Putamen (tissue), 1 donor: ENCODE measurements around the gene SMIM9.
A peak's percentile ranks its signal among the peaks of the same experiment; 100 is the strongest.

Source experiments
- DNase-seq: peaks from one replicate; pipeline ENCODE4 v3.0.0-alpha.2; 2016; ENCODE audit warnings: low spot score

SMIM9 gene

GRCh38 chrX:154815274-154815818 lies 19.1 kb downstream of the SMIM9 start:
- no peak for DNase-seq

- no peak for DNase-seq
Observed at GRCh38 chrX:154813801-154814200, 20.7 kb downstream of the SMIM9 start.

- DNase-seq = no peak
Observed at GRCh38 chrX:154812341-154813101, 21.9 kb downstream of the SMIM9 start.

DNA sequence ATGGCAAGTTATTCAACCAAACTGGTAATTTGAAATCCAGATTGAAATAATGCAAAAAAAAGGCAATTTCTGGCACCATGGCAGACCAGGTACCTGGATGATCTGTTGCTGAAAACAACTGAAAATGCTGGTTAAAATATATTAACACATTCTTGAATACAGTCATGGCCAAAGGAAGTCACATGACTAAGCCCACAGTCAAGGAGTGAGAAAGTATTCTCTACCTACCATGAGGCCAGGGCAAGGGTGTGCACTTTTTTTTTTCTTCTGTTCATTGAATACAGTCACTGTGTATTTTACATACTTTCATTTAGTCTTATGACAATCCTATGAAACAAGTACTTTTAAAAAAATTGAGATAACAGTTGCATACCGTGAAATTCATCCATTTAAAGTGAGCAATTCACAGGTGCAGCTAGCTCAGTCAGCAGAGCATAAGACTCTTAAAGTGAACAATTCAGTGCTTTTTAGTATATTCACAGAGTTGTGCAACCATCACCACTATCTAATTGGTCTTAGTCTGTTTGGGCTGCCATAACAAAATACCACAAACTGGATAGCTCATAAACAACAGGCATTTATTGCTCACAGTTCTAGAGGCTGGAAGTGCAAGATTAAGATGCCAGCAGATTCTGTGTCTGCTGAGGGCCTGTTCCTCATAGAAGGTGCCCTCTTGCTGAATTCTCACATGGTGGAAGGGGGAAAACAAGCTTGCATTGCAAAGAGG lies 24.4 kb downstream of the SMIM9 start:
- no peak for DNase-seq

GRCh38 chrX:154806837-154807501 lies 27.5 kb downstream of the SMIM9 start:
- no peak for DNase-seq

- DNase-seq = no peak
Observed at GRCh38 chrX:154805696-154806091, 28.8 kb downstream of the SMIM9 start.

DNA sequence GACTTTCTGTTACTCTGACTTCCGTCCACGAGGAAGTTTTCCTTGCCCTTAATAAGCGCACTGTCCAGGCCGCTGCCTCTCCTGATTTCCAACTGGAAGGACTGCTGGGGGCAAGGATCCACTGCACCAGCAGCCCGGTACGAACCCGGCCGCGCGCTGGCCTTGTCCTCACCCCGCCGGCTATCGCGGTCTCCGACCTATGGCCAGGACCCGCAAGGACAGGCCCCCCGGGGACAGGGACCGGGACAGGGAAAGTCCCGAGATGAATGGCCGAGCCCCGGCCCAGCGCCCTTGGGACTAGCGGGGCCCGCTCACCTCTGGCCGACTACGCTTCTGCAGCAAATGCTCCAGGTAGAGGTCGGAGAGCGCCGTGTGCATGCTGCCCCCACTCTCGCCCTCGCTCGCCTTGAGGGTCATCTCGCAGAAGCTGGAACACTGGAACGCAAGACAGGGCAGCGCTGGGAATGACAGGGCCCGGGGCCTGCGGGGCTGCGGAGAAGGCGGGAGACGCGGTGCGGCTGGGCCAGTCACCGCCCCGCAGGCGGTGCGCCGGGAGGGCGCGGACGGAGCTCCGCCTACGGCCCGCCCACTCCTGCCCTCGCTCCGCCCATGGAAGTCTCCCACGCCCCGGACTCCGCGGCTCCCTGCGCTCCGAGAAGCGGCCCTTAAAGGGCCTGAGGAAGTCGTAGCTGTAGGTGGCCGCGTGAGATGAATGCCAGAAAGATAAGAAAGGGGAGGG lies 29.3 kb downstream of the SMIM9 start, which contains the start of gene MPP1:
Gene MPP1 (minus strand): TSS at position 529 of the 739 bp plus-strand sequence. CDS start 112 bp downstream, at position 417.
- peak; percentile 71 for DNase-seq

GRCh38 chrX:154804261-154804956 lies 30.1 kb downstream of the SMIM9 start:
- no peak for DNase-seq

DNA sequence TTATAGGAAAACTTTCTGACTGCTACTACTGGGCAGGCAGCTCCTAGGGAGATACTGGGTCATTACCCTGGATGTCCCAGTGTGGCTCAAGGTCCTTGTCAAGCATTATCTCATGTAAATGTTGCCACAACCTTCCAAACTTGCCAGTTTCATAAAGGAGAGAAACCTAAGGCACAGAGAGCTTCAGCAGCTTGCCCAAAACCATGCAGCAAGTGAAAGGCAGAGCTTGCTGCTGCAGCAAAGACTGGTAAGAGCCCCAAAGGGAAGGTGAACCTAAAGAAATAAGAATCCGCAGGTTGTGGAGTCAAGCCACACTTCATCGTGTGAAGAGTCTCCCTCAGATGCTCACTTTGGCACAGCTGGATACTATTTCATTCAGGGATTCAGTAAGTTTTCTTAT lies 31.5 kb downstream of the SMIM9 start:
- DNase-seq = no peak

DNA sequence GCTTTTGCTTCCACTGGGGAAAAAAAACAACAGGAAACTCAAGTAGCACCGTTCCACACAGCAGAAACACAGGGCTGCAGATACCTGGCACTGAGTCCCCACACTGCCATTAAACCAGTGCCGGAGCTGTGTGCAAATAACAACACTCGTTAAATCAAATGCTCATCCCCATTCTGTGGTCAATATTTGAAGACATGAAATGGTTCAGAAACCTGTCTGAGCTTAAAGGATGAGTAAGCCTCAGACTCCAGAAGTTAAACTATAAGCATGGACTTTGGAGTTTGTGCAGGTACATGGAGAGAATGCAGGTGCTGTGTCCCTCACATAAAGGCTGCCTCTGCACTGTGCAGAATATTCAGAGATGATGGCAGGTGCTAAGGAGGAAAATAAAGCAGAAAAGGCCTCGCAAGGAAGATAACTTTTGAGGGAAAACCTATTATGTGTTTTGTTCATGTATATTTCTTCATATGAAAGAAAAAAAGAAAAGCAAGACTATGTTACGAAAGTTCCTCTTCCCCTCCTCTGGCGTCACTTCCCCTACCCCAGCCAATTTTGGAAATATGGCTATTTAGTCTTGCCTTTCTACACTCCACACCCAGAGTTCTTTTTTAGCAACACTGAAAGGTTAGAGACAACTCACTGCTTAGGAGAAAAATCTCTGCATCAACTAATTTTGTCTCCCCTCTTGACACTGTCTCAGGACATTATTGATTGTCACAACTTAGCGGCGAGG lies 33.8 kb downstream of the SMIM9 start:
- DNase-seq = no peak

- DNase-seq = no peak
Observed at GRCh38 chrX:154799556-154800348, 34.7 kb downstream of the SMIM9 start.

DNA sequence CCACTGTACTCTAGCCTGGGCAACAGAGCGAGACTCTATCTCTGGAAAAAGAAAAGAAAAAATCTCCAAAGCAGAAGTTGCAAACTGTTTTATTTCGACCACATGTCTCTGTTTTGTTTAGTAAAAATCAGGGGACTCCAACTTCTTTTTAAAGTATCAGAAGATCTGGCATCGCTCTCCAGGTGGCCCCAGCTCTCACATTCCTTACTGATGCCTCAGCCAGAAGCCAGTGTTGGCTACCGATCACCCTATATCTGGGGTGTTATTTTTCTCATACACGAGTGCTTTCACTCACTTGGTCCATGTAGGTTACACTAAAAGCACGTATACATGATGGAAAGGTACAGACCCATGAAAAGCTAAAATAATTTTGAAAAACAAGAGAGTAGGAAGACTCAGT lies 37.5 kb downstream of the SMIM9 start:
- DNase-seq = no peak

GRCh38 chrX:154795016-154795415 lies 39.4 kb downstream of the SMIM9 start:
- DNase-seq = no peak

DNA sequence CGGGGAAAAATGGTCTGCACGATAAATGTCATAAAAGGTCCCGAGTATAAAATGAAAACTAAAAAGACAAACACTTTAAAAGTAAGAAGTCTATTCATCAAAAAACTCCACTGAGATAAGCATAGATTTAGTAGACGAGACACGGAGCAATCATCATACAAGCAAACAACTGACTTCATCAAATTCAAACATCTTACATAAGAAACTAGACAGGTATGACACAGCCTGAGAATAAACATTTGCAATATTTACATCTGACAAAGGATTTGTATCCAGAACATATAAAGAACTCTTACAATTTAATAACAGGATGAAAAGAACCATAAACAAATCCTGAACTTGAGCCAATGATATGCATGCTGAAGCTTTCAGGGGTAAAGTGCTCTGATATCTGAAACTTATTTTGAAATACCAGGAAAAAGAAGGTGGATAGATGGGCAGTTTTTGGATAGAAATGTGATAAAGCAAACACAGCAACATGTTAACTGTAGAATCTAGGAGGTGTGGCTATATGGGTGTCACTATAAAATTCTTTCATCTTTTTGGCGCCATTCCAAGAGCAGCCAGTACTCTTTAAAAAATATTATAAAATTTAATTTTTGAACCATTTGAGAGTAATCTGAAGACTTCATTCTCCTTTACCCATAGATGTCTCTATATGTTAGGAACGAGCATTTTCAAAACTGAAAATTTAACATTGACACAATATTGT lies 41.2 kb downstream of the SMIM9 start:
- no peak for DNase-seq

DNA sequence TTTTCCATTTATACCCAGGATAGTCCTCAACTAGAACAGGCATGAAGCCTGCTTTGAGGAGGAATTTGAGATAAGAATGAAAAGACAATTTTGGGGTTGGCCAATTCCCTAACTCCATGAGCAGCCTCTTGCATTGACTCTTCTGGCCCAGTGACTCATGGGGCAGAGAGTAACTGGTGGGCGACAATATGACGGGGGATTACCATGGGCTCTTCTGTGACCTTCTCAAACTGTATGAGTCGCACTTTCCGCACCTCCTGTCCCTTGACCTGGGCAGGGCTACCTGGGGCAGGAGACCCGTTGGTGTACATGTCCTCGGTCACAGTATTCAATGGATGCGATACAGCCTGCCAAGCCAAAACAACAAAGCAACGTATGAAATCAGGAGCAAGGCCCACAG lies 42.5 kb downstream of the SMIM9 start:
- DNase-seq = no peak

- no peak for DNase-seq
Observed at GRCh38 chrX:154791467-154791866, 43.0 kb downstream of the SMIM9 start.

- DNase-seq = no peak
Observed at GRCh38 chrX:154785716-154786115, 48.7 kb downstream of the SMIM9 start.

DNA sequence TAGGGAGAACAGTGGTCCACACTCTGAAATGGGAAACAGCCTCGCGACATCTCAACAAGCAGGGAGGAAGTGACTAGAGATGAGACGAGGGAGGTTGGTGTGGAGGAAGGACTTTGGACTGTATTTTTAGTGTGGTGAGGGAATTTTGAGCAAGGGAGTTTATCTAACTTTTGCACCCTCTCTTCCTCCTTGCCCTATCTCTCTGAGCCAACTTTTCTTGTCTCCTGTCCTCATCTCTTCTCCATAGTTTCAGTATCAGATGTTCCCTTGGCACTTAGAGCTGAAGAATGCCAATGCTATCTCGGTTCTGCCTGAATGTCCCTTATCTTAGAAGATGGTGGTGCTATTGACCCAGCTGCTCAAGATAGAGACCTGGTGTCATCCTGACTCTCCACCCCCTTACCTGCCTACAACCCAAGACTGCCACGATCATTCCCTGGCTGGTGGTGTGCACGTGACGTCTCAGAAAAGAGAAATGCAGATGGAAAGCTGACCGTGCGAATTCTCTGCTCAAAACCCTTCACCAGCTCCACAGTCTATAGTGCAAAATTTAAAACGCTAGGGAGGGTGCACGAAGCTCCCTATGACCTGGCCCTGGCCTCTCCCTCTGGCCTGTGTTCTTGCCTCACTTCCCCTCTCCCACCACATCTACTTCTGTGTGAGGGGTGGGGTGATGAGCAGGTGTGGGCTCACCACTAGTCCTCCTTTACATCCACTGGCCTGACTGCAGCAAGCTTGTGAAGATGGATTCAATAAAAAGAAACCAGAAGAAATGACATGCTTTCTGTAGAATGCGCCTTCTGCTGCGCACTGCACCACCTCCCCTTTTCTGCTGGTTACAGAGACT lies 50.1 kb downstream of the SMIM9 start:
- no peak for DNase-seq
